ENCODE results near the gene GET3. TPM values are rescaled to one million over a fixed set of nuclear protein-coding genes. Genes with fewer than 3 reads are reported as not detected.
A peak's percentile ranks its signal among the peaks of the same experiment; 100 is the strongest.

GET3 gene
- total and polyA plus RNA-seq, 9 donors, result 26.2 to 68.1 (median 47.7) TPM

- DNase-seq, result no peak
- intact Hi-C loops (cut with DNase I), result loop anchor here in 1 of 4 donors (2.0 kb wide), 1 partner anchor 39 kb away; no protein-coding TSS in a partner anchor
- TF ChIP-seq POLR2A (IDR thresholded peaks at IDR 0.05), result no peak
- TF ChIP-seq EP300 (IDR thresholded peaks at IDR 0.05), result no peak
- no peak for TF ChIP-seq CTCF (IDR thresholded peaks at IDR 0.05)
- Histone ChIP-seq H3K27ac (no peak overlapping the region), H3K9me3 (no peaks in the 10 kb centered on the region), H3K4me3 (peak overlapping the region; percentile 87), H3K4me1 (ENCODE audit: insufficient read depth) (peaks cover 13% of the 10 kb centered on the region), H3K27me3 (no peaks in the 10 kb centered on the region), H3K36me3 (no peaks in the 10 kb centered on the region)
- WGBS, 3 donors, result 6 to 12% (median 7%) methylated on average over 13 of the region's 13 CpGs
Measured at GRCh38 chr19:12737835-12738351, 596 bp downstream of the GET3 start.

- 72 to 79% (median 73%) methylated on average over 22 of the region's 22 CpGs for WGBS, 3 donors
- Histone ChIP-seq H3K36me3 (no peaks in the 10 kb centered on the region), H3K4me3 (no peak overlapping the region), H3K4me1 (ENCODE audit: insufficient read depth) (no peaks in the 10 kb centered on the region), H3K27me3 (no peaks in the 10 kb centered on the region), H3K27ac (no peak overlapping the region), H3K9me3 (peaks cover 0 to 12% of the 10 kb centered on the region in 2 donors)
- no peak for TF ChIP-seq POLR2A (IDR thresholded peaks at IDR 0.05)
- TF ChIP-seq CTCF (IDR thresholded peaks at IDR 0.05), result no peak
- no peak for TF ChIP-seq EP300 (IDR thresholded peaks at IDR 0.05)
- DNase-seq, result no peak
- intact Hi-C loops (cut with DNase I), result no loop called here
Measured at GRCh38 chr19:12745166-12745897, 8.0 kb downstream of the GET3 start.

DNA sequence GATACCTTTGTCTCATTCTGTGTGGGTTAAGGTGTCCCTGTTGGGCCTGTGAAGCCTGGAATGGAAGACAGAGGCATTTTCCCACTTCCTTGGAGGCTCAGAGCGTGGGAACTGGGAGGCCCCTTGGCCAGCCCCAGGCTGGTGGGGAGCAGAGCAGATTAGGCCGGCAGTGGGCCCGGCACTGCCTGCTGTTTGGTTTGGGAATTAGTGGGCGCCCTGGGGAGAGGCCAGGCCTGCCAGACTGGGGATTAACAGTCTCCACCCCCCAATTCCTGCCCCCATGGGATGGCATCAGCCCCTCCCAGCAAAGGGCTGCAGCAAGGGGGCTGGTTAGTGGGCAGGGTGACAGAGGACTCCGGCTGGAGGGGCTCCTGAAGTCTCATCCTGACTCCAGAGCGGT is 11.2 kb downstream of the GET3 start:
- intact Hi-C loops (cut with DNase I), result no loop called here

GRCh38 chr19:12749938-12750521 is 12.7 kb downstream of the GET3 start:
- TF ChIP-seq CTCF (IDR thresholded peaks at IDR 0.05) (no peak), EP300 (IDR thresholded peaks at IDR 0.05) (no peak), POLR2A (IDR thresholded peaks at IDR 0.05) (no peak)
- H3K27ac ChIP-seq, result no peak overlapping the region
- peaks cover 0 to 12% of the 10 kb centered on the region in 2 donors for H3K9me3 ChIP-seq
- 12 to 29% (median 17%) methylated on average over 24 of the region's 24 CpGs for WGBS, 3 donors
- no peak overlapping the region for H3K4me3 ChIP-seq
- H3K4me1 ChIP-seq (ENCODE audit: insufficient read depth), result no peaks in the 10 kb centered on the region
- H3K36me3 ChIP-seq, result no peaks in the 10 kb centered on the region
- intact Hi-C loops (cut with DNase I), result no loop called here
- no peak for DNase-seq
- no peaks in the 10 kb centered on the region for H3K27me3 ChIP-seq

More for the DNA sequence above, 11.2 kb downstream of the GET3 start:
- no peak for DNase-seq
- H3K4me3 ChIP-seq, result no peak overlapping the region
- no peak for TF ChIP-seq POLR2A (IDR thresholded peaks at IDR 0.05)
- no peak for TF ChIP-seq CTCF (IDR thresholded peaks at IDR 0.05)
- TF ChIP-seq EP300 (IDR thresholded peaks at IDR 0.05), result no peak
- H3K9me3 ChIP-seq, result peaks cover 0 to 12% of the 10 kb centered on the region in 2 donors
- no peaks in the 10 kb centered on the region for H3K27me3 ChIP-seq
- H3K4me1 ChIP-seq (ENCODE audit: insufficient read depth), result no peaks in the 10 kb centered on the region
- no peaks in the 10 kb centered on the region for H3K36me3 ChIP-seq
- H3K27ac ChIP-seq, result no peak overlapping the region
- WGBS, 3 donors, result 67 to 84% (median 80%) methylated on average over 6 of the region's 6 CpGs

Measured in ovary (tissue), 9 donors.